ENCODE results near the gene ANKRD10. TPM values are rescaled to one million over a fixed set of nuclear protein-coding genes. Genes with fewer than 3 reads are reported as not detected.

Gene ANKRD10
- total RNA-seq, 1 experiment from 2014 or later, result 159 TPM

- no peaks in the 10 kb centered on the region for H3K4me1 ChIP-seq (ENCODE audit: insufficient read depth, low read length)
- no peak overlapping the region for H4K8ac ChIP-seq (replicated peaks; ENCODE audit: insufficient read length, low read depth, low read length)
- no peak for TF ChIP-seq CTCF (conservative IDR thresholded peaks at IDR 0.05)
- H3K27me3 Mint-ChIP-seq (ENCODE audit: low read depth), result peaks cover 8% of the 10 kb centered on the region
- H4K5ac ChIP-seq (ENCODE audit: insufficient read length, low read depth, low read length), result no peak overlapping the region
- H2AFZ ChIP-seq (ENCODE audit: low read length), result no peak overlapping the region
- H3K18ac ChIP-seq (ENCODE audit: insufficient read length, low read depth, low read length), result no peak overlapping the region
- no peak overlapping the region for H2BK5ac ChIP-seq (ENCODE audit: insufficient read length, low read length)
- peaks cover 18 to 24% of the 10 kb centered on the region in 2 experiments for H3K4me1 Mint-ChIP-seq
- H3K27ac ChIP-seq (ENCODE audit: insufficient read length, low read depth, low read length), result no peak overlapping the region
- DNase-seq, result no peak
- H3K36me3 Mint-ChIP-seq (ENCODE audit: insufficient read depth in 1 of 3, low read depth in 3 of 3), result peaks cover 0 to 6% (median 2%) of the 10 kb centered on the region in 3 experiments; a peak in 4 of 7 replicates
- no CpG with 5 or more reads among the region's 7 CpGs for WGBS (ENCODE audit: extremely low coverage, insufficient read length, low lambda C conversion rate)
- no peak overlapping the region for H3K27ac Mint-ChIP-seq
- no peaks in the 10 kb centered on the region for H3K9me3 ChIP-seq (ENCODE audit: control insufficient read depth, low read depth, low read length)
- no peak overlapping the region for H3K9ac ChIP-seq (ENCODE audit: extremely low read depth, insufficient read length, low read length)
- no peak overlapping the region for H3K23ac ChIP-seq (ENCODE audit: insufficient read length, low read depth, low read length)
- no peaks in the 10 kb centered on the region for H3K23me2 ChIP-seq (ENCODE audit: insufficient read length, low read depth, low read length, poor library complexity, severe bottlenecking)
- no peak overlapping the region for H3K4me3 Mint-ChIP-seq
- no peak overlapping the region for H2BK15ac ChIP-seq (ENCODE audit: low read depth, low read length)
- H3K9me3 Mint-ChIP-seq, result peaks cover 5 to 12% of the 10 kb centered on the region in 2 experiments; a peak in 4 of 5 replicates
- H3K79me2 ChIP-seq (ENCODE audit: insufficient read depth, low read length), result no peaks in the 10 kb centered on the region
- no peak overlapping the region for H2BK12ac ChIP-seq (ENCODE audit: insufficient read length, low read depth, low read length)
- no peak overlapping the region for H2BK120ac ChIP-seq (ENCODE audit: low read depth, low read length, poor library complexity, severe bottlenecking)
- no peak overlapping the region for H2AK5ac ChIP-seq (ENCODE audit: insufficient read length, low read length)
- no peaks in the 10 kb centered on the region for H3K79me1 ChIP-seq (ENCODE audit: insufficient read depth, low read depth, low read length, poor library complexity, severe bottlenecking)
- no peak overlapping the region for H3T11ph ChIP-seq (ENCODE audit: low read length)
- H4K20me1 ChIP-seq (ENCODE audit: control insufficient read depth, insufficient read depth, insufficient read length), result no peaks in the 10 kb centered on the region
- no peak overlapping the region for H3K4me2 ChIP-seq (ENCODE audit: insufficient read depth, insufficient read length, low read length)
- H4K91ac ChIP-seq (ENCODE audit: insufficient read length, low read depth, low read length), result no peak overlapping the region
- no peak overlapping the region for H3K14ac ChIP-seq (ENCODE audit: insufficient read depth, low read length)
- H3K56ac ChIP-seq (ENCODE audit: insufficient read length, low read depth, low read length), result no peak overlapping the region
- H3K4ac ChIP-seq (ENCODE audit: low read depth, low read length), result no peak overlapping the region
- no peak overlapping the region for H2BK20ac ChIP-seq (ENCODE audit: low read depth, low read length, poor library complexity, severe bottlenecking)
- no peaks in the 10 kb centered on the region for H3K27me3 ChIP-seq (ENCODE audit: insufficient read depth, low read length)
Observed at GRCh38 chr13:110854866-110855265, 60.0 kb downstream of the ANKRD10 start.
